HuH-7 (cell line): ENCODE data around the gene NEK2.
"Not testable (repeated sequence)": the region's sequence is repeated elsewhere in the genome, so short reads cannot be mapped to it uniquely, and the experiment has no call there.

Experiments
- DNase-seq: peaks from one replicate; pipeline ENCODE4 v3.0.0; 2011; ENCODE audit warnings: low spot score

Gene NEK2

GRCh38 chr1:211632808-211633523 is 42.5 kb downstream of the NEK2 start:
- DNase-seq, result no peak

- no peak for DNase-seq
Observed at GRCh38 chr1:211632117-211632807, 43.2 kb downstream of the NEK2 start.

GRCh38 chr1:211631168-211631567 is 44.3 kb downstream of the NEK2 start:
- DNase-seq, result no peak

GRCh38 chr1:211630236-211631081 is 45.0 kb downstream of the NEK2 start:
- DNase-seq, result no peak

GRCh38 chr1:211628417-211628816 is 47.0 kb downstream of the NEK2 start:
- no peak for DNase-seq

- DNase-seq, result no peak
Observed at GRCh38 chr1:211627259-211627658, 48.2 kb downstream of the NEK2 start.

GRCh38 chr1:211625866-211626265 is 49.6 kb downstream of the NEK2 start:
- DNase-seq, result not testable (repeated sequence)

- DNase-seq, result no peak
Observed at GRCh38 chr1:211625040-211625439, 50.4 kb downstream of the NEK2 start.

GRCh38 chr1:211623515-211623914 is 51.9 kb downstream of the NEK2 start:
- no peak for DNase-seq

- DNase-seq, result no peak
Observed at GRCh38 chr1:211621447-211622198, 53.8 kb downstream of the NEK2 start.

GRCh38 chr1:211620097-211620496 is 55.3 kb downstream of the NEK2 start:
- no peak for DNase-seq

- DNase-seq, result no peak
Observed at GRCh38 chr1:211619033-211619996, 56.1 kb downstream of the NEK2 start.

GRCh38 chr1:211616965-211617297 is 58.5 kb downstream of the NEK2 start:
- DNase-seq, result no peak

GRCh38 chr1:211616231-211616964 is 59.0 kb downstream of the NEK2 start:
- DNase-seq, result no peak

GRCh38 chr1:211614615-211615014 is 60.8 kb downstream of the NEK2 start:
- no peak for DNase-seq

GRCh38 chr1:211613951-211614350 is 61.5 kb downstream of the NEK2 start:
- no peak for DNase-seq

- peak; percentile 54 for DNase-seq
Observed at GRCh38 chr1:211613108-211613947, 62.1 kb downstream of the NEK2 start.

GRCh38 chr1:211612786-211613107 is 62.7 kb downstream of the NEK2 start:
- DNase-seq, result no peak
